Left forelimb (tissue), 1 donor: ENCODE measurements around the gene POLR3G.
A peak's percentile ranks its signal among the peaks of the same experiment; 100 is the strongest.

Experiments used
- DNase-seq: peaks from one replicate; pipeline ENCODE4 v3.0.0-alpha.2; 2018; ENCODE audit warnings: low spot score

Gene POLR3G

GRCh38 chr5:90503596-90503995 is 28.9 kb downstream of the POLR3G start:
- no peak for DNase-seq

GRCh38 chr5:90504743-90505142 is 30.1 kb downstream of the POLR3G start:
- DNase-seq = no peak

- no peak for DNase-seq
These were observed 31.6 kb downstream of the POLR3G start for GRCh38 chr5:90506221-90506620.

- DNase-seq = no peak
These were observed 35.8 kb downstream of the POLR3G start for GRCh38 chr5:90510438-90510837.

GRCh38 chr5:90514520-90514919 is 39.9 kb downstream of the POLR3G start:
- DNase-seq = no peak

- DNase-seq = no peak
These were observed 44.0 kb downstream of the POLR3G start for GRCh38 chr5:90518661-90519060.

GRCh38 chr5:90519081-90519480 is 44.4 kb downstream of the POLR3G start:
- DNase-seq = no peak

- no peak for DNase-seq
These were observed 54.0 kb downstream of the POLR3G start for GRCh38 chr5:90528601-90529193.

- DNase-seq = peak; percentile 99
These were observed 54.7 kb downstream of the POLR3G start, which contains the start of gene LYSMD3 for GRCh38 chr5:90529194-90529938. LYSMD3 (minus strand) TSS chr5:90529584; CDS start chr5:90525289, 4,295 bp downstream.

- DNase-seq = no peak
These were observed 55.4 kb downstream of the POLR3G start for GRCh38 chr5:90529939-90530677.

- DNase-seq = no peak
These were observed 56.2 kb downstream of the POLR3G start for GRCh38 chr5:90530736-90531487.

GRCh38 chr5:90533794-90534193 is 59.1 kb downstream of the POLR3G start:
- DNase-seq = no peak

GRCh38 chr5:90534922-90535321 is 60.3 kb downstream of the POLR3G start:
- no peak for DNase-seq

GRCh38 chr5:90542827-90543519 is 68.3 kb downstream of the POLR3G start:
- no peak for DNase-seq

GRCh38 chr5:90545511-90545910 is 70.8 kb downstream of the POLR3G start:
- DNase-seq = no peak

- DNase-seq = no peak
These were observed 71.7 kb downstream of the POLR3G start for GRCh38 chr5:90546216-90546837.

- no peak for DNase-seq
These were observed 72.4 kb downstream of the POLR3G start for GRCh38 chr5:90547072-90547536.

GRCh38 chr5:90548069-90548593 is 73.5 kb downstream of the POLR3G start:
- DNase-seq = no peak

- DNase-seq = no peak
These were observed 74.6 kb downstream of the POLR3G start for GRCh38 chr5:90549223-90549622.

- DNase-seq = no peak
These were observed 75.1 kb downstream of the POLR3G start for GRCh38 chr5:90549729-90550275.
